RPMI7951 (cell line): ENCODE data around the gene MYOZ1. TPM values are rescaled to one million over a fixed set of nuclear protein-coding genes. Genes with fewer than 3 reads are reported as not detected.
"Not testable (repeated sequence)": the region's sequence is repeated elsewhere in the genome, so short reads cannot be mapped to it uniquely, and the experiment has no call there.

ENCODE experiments used
- DNase-seq: peaks from one replicate; pipeline ENCODE4 v3.0.0-alpha.2; 2012; ENCODE audit warnings: low read depth
- total RNA-seq: library from RNA; depleted of rRNA; stranded (reverse); fragments of >200 nt; shearing (Covaris generic); gene quantifications from 2 replicates; pipeline ENCODE4 v1.2.3, GENCODE V29; 2014; rRNA removed

The MYOZ1 gene
- total RNA-seq, result not detected in 2 replicates

- DNase-seq, result peak; percentile 36
These were observed at the start of gene MYOZ1 for GRCh38 chr10:73641328-73642060. Gene MYOZ1 (minus strand): TSS chr10:73641474. CDS start chr10:73640017, 1,457 bp downstream.

GRCh38 chr10:73690755-73691154, 49.5 kb upstream of the MYOZ1 start:
- not testable (repeated sequence) for DNase-seq

GRCh38 chr10:73689596-73689995, 48.3 kb upstream of the MYOZ1 start:
- DNase-seq, result not testable (repeated sequence)

GRCh38 chr10:73687641-73688040, 46.4 kb upstream of the MYOZ1 start:
- DNase-seq, result not testable (repeated sequence)

DNA sequence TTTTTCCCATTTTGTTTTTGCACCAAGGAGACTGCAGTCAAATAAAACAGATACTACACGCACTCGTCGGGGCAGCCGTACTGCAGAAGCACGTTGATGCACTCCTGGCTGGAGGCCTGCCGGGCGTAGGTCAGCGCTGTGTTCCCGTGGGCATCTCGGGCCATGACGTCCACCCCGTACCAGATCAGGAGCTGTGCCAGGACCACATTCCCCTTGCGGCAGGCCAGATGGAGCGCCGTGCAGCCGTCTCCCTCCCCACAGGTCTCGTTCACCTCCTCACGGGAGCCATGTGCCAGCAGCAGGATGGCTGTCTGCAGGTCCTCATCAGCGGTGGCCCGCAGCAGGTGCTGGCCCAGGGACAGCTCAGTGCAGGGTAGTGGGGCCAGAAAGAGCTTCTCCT, 33.3 kb upstream of the MYOZ1 start:
- DNase-seq, result not testable (repeated sequence)

DNA sequence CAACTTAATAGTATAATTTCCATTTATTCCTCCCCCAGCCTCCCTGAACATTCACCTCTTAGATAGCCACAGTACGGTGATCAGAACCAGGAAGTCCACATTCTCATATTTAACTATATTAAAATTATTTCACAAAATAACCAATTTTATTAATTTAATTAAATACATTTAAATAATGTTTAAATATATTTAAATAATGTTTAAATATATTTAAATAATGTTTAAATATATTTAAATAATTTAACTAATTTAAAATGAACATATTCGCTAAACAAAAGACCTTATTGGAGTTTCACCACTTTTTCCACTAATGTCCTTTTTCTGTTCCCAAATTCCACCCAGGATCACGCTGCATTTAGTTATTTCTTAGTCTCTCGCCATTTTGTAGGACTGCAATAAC, 27.1 kb upstream of the MYOZ1 start:
- DNase-seq, result not testable (repeated sequence)

- not testable (repeated sequence) for DNase-seq
These were observed 25.0 kb upstream of the MYOZ1 start for GRCh38 chr10:73666153-73666809.

DNA sequence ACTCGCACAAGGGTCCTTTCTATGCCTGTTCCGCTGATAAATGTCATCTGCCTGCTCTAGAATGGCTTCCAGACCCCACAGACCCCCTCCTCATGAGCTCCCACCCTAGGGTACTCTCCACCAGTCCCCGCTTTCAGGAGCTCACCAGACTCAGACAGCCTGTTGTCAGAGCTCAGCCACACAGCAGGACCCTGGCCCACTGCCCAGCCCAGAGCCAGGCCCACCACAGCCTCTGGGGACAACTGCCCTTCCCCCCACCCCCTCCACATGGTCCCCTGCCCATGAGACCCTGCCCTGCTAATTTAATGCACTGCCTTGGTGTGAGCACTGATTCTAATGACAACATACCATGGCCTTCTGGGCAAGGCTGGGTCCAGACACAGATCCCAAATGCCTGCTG, 24.3 kb upstream of the MYOZ1 start:
- not testable (repeated sequence) for DNase-seq

DNA sequence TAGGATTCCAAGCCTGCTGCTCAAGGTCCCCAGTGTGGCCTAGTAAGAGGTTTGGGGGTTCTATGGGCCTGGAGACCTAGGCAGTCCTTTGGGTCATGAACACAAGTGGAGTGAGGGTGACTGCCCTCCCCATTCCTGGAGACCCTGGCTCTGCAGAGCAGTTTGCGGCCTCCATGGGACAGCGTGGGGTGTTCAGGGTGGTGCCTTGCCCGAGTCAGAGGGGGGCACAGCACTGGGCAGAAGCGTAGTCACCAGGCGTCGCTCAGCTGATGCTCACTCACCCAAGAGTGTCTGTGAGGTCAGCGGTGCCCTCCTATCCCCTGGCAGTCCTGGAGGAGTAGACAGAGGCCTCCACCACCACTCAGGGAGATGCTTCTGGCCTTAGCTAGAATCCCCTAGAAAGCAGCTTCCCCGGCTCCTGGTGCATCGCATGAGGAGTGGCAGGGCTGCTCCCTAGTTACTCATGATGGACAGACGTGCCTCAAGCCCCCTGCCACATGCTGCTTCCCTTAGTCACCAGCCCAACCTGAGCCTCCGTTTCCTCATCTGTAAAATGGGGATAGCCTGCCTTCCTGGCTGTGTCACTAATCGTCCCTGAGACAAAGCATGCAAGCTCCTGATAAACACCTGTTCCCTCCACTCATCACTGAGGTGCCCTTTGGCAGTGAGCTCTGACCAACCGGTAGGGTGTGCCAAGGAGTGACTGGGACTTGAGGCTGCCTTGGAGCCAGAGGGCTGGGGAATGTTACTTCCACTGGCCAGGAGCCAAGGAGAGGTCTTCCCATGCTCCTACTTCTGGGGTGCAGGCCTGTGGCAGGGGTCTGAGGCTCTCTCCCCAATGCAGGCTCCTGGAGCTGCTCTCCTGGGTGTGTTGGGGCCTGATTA, 23.1 kb upstream of the MYOZ1 start:
- not testable (repeated sequence) for DNase-seq

DNA sequence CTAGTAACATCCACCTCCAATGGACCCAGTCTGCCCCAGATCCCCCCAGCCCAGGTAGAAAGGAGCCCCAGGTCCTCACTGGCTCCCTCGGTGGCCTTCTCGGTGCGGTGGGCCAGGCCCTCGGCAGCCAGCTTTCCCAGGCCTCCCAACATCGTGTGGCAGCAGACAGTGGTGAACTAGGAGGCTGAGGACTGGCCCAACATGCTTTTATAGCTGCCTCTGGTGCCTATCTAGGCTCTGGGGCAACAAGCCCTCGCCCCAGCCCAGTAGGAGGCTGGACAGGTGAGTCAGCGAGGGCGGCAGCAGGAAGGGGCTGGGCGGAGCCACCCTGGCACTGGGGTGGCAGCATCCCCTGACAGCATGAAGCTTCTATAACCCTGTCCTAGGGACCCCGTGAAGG, 22.3 kb upstream of the MYOZ1 start:
- DNase-seq, result not testable (repeated sequence)

- not testable (repeated sequence) for DNase-seq
These were observed 21.4 kb upstream of the MYOZ1 start for GRCh38 chr10:73662705-73663104.

DNA sequence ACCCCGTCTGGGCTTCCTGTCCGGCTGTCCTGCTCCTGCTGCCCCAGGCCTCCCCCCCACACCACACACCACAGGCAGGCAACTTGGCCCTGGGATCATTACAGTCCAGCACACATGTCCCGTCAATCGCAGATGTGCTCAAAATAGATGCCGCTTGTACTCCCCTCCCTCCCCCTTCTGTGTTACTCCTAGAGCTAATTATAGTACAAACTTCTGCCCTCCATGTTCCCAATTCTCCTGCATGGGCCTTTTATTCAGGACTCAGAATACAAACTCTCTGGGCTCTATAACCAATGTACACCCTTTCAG, 14.7 kb upstream of the MYOZ1 start, which contains the start of gene SYNPO2L:
SYNPO2L (minus strand) TSS at position 40 of the 309 bp plus-strand sequence. CDS start 107 bp downstream, outside the sequence.
- DNase-seq, result no peak

DNA sequence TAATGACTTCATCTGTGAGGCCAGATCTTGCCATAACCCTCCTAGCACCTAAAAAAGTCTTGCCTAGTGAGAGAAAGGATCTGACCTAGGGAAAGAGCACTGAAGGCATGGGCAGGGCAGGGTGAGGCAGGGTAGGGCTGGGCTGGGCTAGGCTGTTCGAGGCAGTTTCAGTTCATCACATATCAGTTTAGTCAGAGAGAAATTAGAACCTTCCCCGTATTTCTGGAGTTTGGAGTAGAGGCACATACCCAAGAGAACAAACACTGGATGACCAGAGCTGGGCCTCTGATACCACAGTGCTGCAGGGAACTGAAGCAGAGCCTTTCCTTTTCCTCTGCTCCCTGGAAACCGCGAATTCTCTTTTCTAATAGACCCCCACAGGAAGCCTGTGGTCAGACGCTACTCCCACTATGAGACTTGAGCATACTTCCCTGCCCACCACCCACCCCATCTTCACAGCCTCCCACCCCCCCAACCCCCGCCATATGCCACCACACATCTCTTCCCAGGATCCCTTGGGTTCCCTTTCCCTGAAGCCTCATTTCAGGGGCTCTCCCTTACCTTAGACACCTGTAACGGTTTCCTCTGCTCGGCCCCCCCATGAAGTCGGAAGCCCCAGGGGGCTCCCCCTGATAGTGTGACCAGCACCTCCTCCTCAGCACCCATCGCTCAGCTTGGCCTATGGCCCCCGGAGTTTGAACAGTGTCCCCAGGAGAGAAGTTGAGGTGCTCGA, 14.1 kb upstream of the MYOZ1 start:
- no peak for DNase-seq

- peak; percentile 12 for DNase-seq
These were observed 12.4 kb upstream of the MYOZ1 start for GRCh38 chr10:73653701-73654100.

DNA sequence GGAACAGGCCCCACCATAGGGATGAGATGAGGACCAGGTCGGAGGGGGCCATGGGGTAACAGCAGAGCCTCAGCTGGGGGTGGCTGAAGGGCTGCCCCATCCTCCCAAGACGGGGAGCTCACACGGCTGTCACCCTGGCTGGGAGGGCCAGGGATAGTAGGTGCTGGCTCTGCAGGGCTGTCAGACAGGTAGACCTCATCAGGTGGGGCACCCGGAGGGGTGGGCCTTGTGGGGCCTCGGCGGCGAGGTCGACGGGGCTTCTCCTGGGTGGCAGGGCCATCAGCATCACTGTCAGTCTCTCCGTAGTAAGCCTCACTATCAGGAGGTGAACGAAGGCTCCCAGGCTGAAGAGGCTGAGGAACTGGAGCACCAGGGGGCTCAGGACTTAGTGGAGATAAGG, 11.9 kb upstream of the MYOZ1 start:
- DNase-seq, result no peak

GRCh38 chr10:73650537-73651331, 9.5 kb upstream of the MYOZ1 start:
- DNase-seq, result peak; percentile 31

GRCh38 chr10:73649876-73650536, 8.7 kb upstream of the MYOZ1 start:
- no peak for DNase-seq

- DNase-seq, result no peak
These were observed 7.9 kb upstream of the MYOZ1 start for GRCh38 chr10:73648975-73649829.
